ENCODE results near the gene FBXO5.
A peak's percentile ranks its signal among the peaks of the same experiment; 100 is the strongest.

- TF ChIP-seq POLR2AphosphoS5 (IDR thresholded peaks at IDR 0.05; ENCODE audit: low read depth): peak; percentile 64; the same call in 1 of the 2 replicates
- no peak for TF ChIP-seq CTCF (conservative IDR thresholded peaks at IDR 0.05; ENCODE audit: low read depth in 2 of 2)
- no peak for TF ChIP-seq EZH2 (IDR thresholded peaks at IDR 0.05; ENCODE audit: low read depth, unreplicated experiment)
- no peak for TF ChIP-seq EZH2phosphoT487 (IDR thresholded peaks at IDR 0.05; ENCODE audit: unreplicated experiment)
- TF ChIP-seq, protein P1, sequence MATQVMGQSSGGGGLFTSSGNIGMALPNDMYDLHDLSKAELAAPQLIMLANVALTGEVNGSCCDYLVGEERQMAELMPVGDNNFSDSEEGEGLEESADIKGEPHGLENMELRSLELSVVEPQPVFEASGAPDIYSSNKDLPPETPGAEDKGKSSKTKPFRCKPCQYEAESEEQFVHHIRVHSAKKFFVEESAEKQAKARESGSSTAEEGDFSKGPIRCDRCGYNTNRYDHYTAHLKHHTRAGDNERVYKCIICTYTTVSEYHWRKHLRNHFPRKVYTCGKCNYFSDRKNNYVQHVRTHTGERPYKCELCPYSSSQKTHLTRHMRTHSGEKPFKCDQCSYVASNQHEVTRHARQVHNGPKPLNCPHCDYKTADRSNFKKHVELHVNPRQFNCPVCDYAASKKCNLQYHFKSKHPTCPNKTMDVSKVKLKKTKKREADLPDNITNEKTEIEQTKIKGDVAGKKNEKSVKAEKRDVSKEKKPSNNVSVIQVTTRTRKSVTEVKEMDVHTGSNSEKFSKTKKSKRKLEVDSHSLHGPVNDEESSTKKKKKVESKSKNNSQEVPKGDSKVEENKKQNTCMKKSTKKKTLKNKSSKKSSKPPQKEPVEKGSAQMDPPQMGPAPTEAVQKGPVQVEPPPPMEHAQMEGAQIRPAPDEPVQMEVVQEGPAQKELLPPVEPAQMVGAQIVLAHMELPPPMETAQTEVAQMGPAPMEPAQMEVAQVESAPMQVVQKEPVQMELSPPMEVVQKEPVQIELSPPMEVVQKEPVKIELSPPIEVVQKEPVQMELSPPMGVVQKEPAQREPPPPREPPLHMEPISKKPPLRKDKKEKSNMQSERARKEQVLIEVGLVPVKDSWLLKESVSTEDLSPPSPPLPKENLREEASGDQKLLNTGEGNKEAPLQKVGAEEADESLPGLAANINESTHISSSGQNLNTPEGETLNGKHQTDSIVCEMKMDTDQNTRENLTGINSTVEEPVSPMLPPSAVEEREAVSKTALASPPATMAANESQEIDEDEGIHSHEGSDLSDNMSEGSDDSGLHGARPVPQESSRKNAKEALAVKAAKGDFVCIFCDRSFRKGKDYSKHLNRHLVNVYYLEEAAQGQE (IDR thresholded peaks at IDR 0.05; ENCODE audit: unreplicated experiment): no peak
- TF ChIP-seq JUNB (IDR thresholded peaks at IDR 0.05; ENCODE audit: unreplicated experiment): no peak
- TF ChIP-seq STAT1 (IDR thresholded peaks at IDR 0.05; ENCODE audit: unreplicated experiment): no peak
- TF ChIP-seq ZNF331 (CRISPR knock-in tag; IDR thresholded peaks at IDR 0.05; ENCODE audit: low read depth): no peak
- TF ChIP-seq, protein P2, sequence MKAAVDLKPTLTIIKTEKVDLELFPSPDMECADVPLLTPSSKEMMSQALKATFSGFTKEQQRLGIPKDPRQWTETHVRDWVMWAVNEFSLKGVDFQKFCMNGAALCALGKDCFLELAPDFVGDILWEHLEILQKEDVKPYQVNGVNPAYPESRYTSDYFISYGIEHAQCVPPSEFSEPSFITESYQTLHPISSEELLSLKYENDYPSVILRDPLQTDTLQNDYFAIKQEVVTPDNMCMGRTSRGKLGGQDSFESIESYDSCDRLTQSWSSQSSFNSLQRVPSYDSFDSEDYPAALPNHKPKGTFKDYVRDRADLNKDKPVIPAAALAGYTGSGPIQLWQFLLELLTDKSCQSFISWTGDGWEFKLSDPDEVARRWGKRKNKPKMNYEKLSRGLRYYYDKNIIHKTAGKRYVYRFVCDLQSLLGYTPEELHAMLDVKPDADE (IDR thresholded peaks at IDR 0.05): peak; percentile 66
- TF ChIP-seq CREB1 (CRISPR knock-in tag; IDR thresholded peaks at IDR 0.05; ENCODE audit: low read depth): peak; percentile 67
- TF ChIP-seq ZNF114 (CRISPR knock-in tag; IDR thresholded peaks at IDR 0.05): no peak
- TF ChIP-seq NANOG (IDR thresholded peaks at IDR 0.05; ENCODE audit: borderline replicate concordance): no peak
- TF ChIP-seq ZNF462 (CRISPR knock-in tag; IDR thresholded peaks at IDR 0.05): no peak
Observed at GRCh38 chr6:153002613-153003365, 19.9 kb upstream of the FBXO5 start, which contains the start of gene MTRF1L.
